ENCODE measurements around the gene RANBP3L. TPM values are rescaled to one million over a fixed set of nuclear protein-coding genes. Genes with fewer than 3 reads are reported as not detected.

The RANBP3L gene
- total and polyA plus RNA-seq, 2 of the 4 experiments (the other 2 are of a cell fraction), result not detected

- H3K4ac ChIP-seq (ENCODE audit: low read depth, low read length), result no peak overlapping the region
- H2AK5ac ChIP-seq (ENCODE audit: low read depth, low read length), result no peak overlapping the region
- no CpG with 5 or more reads among the region's 3 CpGs for WGBS, 2 experiments (ENCODE audit: extremely low coverage in 2 of 2, insufficient read length in 1 of 2)
- no peaks in the 10 kb centered on the region for H4K20me1 ChIP-seq (ENCODE audit: insufficient read depth, low read length)
- H3K56ac ChIP-seq (ENCODE audit: extremely low read depth, insufficient read depth, low read length), result no peak overlapping the region; the same call in 1 of the 2 replicates
- H4K91ac ChIP-seq (ENCODE audit: insufficient read depth, low read depth, low read length), result no peak overlapping the region
- H2BK120ac ChIP-seq (ENCODE audit: low read depth, low read length), result no peak overlapping the region
- H3K27me3 ChIP-seq (ENCODE audit: control insufficient read depth, insufficient read depth, low read length), result peaks cover 3% of the 10 kb centered on the region; the same call in 1 of the 2 replicates
- H4K8ac ChIP-seq (ENCODE audit: low read depth in 2 of 2, low read length in 2 of 2), result no peak overlapping the region
- no peaks in the 10 kb centered on the region for H3K36me3 ChIP-seq (ENCODE audit: control insufficient read depth, insufficient read depth, low read length)
- no peak overlapping the region for H3K14ac ChIP-seq (replicated peaks; ENCODE audit: low read depth, low read length)
- BruUV-seq (replicated peaks), result no TSS peak
- no peak overlapping the region for H4K5ac ChIP-seq (ENCODE audit: low read depth, low read length)
- TF ChIP-seq BHLHE40 (IDR thresholded peaks at IDR 0.05; ENCODE audit: low read depth, low read length), result no peak
- TF ChIP-seq FOS (IDR thresholded peaks at IDR 0.05; ENCODE audit: low read depth, low read length), result no peak
- TF ChIP-seq MAZ (IDR thresholded peaks at IDR 0.05; ENCODE audit: borderline replicate concordance, low read depth, low read length), result no peak
- TF ChIP-seq POLR2A (IDR thresholded peaks at IDR 0.05; ENCODE audit: low read depth, low read length), result no peak
- TF ChIP-seq CHD1 (IDR thresholded peaks at IDR 0.05; ENCODE audit: low read depth, low read length), result no peak
- TF ChIP-seq MAFK (IDR thresholded peaks at IDR 0.05; ENCODE audit: low read depth, low read length), result no peak
- no peak for TF ChIP-seq SMC3 (IDR thresholded peaks at IDR 0.05; ENCODE audit: low read depth, low read length)
- TF ChIP-seq RCOR1 (IDR thresholded peaks at IDR 0.05; ENCODE audit: insufficient replicate concordance, low read length), result no peak
- TF ChIP-seq ELK1 (IDR thresholded peaks at IDR 0.05; ENCODE audit: borderline replicate concordance, low read depth, low read length), result no peak
- no peak for TF ChIP-seq RFX5 (IDR thresholded peaks at IDR 0.05; ENCODE audit: low read depth, low read length)
- TF ChIP-seq MXI1 (IDR thresholded peaks at IDR 0.05; ENCODE audit: borderline replicate concordance, low read depth, low read length), result no peak
- H3K9me1 ChIP-seq (ENCODE audit: insufficient read depth, low read length), result no peaks in the 10 kb centered on the region
- H3K4me2 ChIP-seq (ENCODE audit: low read depth, low read length), result no peak overlapping the region
- no peak for DNase-seq
- ChIA-PET POLR2A (ENCODE audit: unreplicated experiment) (no interaction called here), CTCF (interaction anchor here (0.6 to 0.7 kb wide), 2 partner anchors 37 to 528 kb away, joined by 3 to 5 read pairs; partner anchors contain the start of gene NADK2)
- intact Hi-C loops (cut with micrococcal nuclease) (no loop called here), dilution Hi-C loops (cut with HindIII; ENCODE audit: low sequenced_read_pairs, unreplicated experiment) (no loop called here), in situ Hi-C loops (cut with MboI; ENCODE audit: low sequenced_read_pairs) (no loop called here)
- no peak overlapping the region for H3K18ac ChIP-seq (ENCODE audit: low read depth, low read length)
- H3K4me3 ChIP-seq (ENCODE audit: insufficient read depth, low read depth, low read length), result no peak overlapping the region
- no peaks in the 10 kb centered on the region for H3K9me3 ChIP-seq (ENCODE audit: control insufficient read depth, insufficient read depth, low read length)
- H3K9ac ChIP-seq (ENCODE audit: low read depth, low read length), result no peak overlapping the region
- no peak overlapping the region for H2BK5ac ChIP-seq (ENCODE audit: low read depth, low read length, poor library complexity, severe bottlenecking)
- H3K4me1 ChIP-seq (ENCODE audit: control insufficient read depth, insufficient read depth, low read length), result no peaks in the 10 kb centered on the region
- ATAC-seq (ENCODE audit: low read depth), result no peak
- H2BK20ac ChIP-seq (ENCODE audit: low read depth, low read length), result no peak overlapping the region
- no peak overlapping the region for H3K27ac ChIP-seq (ENCODE audit: insufficient read depth, low read length)
- no peaks in the 10 kb centered on the region for H3K79me1 ChIP-seq (ENCODE audit: low read depth in 1 of 2, low read length in 2 of 2)
- H3K23ac ChIP-seq (ENCODE audit: low read depth, low read length), result no peak overlapping the region
- H2BK15ac ChIP-seq (ENCODE audit: low read depth, low read length), result no peak overlapping the region
- no peak overlapping the region for H2AFZ ChIP-seq (replicated peaks; ENCODE audit: low read length, poor library complexity)
- H2AK9ac ChIP-seq (replicated peaks; ENCODE audit: low read depth, low read length, poor library complexity), result no peak overlapping the region
Measured at GRCh38 chr5:36279054-36279698, 22.5 kb downstream of the RANBP3L start.

Measured in IMR-90 (cell line).